IPS DF 19.7 (cell line): ENCODE measurements around the gene ABCC6.
"Not testable (repeated sequence)": the region's sequence is repeated elsewhere in the genome, so short reads cannot be mapped to it uniquely, and the experiment has no call there.

Source experiments
- DNase-seq: peaks from one replicate; pipeline ENCODE4 v3.0.0-alpha.2; 2013; ENCODE audit warnings: low read depth, low spot score

The ABCC6 gene

GRCh38 chr16:16222850-16223661, at the start of gene ABCC6:
TSS of gene ABCC6 (minus strand) at chr16:16223494. CDS start at chr16:16223434, 60 bp downstream.
- DNase-seq: not testable (repeated sequence)

- DNase-seq: not testable (repeated sequence)
Observed at GRCh38 chr16:16272573-16273221, 49.4 kb upstream of the ABCC6 start.

GRCh38 chr16:16271658-16272057, 48.4 kb upstream of the ABCC6 start:
- not testable (repeated sequence) for DNase-seq

DNA sequence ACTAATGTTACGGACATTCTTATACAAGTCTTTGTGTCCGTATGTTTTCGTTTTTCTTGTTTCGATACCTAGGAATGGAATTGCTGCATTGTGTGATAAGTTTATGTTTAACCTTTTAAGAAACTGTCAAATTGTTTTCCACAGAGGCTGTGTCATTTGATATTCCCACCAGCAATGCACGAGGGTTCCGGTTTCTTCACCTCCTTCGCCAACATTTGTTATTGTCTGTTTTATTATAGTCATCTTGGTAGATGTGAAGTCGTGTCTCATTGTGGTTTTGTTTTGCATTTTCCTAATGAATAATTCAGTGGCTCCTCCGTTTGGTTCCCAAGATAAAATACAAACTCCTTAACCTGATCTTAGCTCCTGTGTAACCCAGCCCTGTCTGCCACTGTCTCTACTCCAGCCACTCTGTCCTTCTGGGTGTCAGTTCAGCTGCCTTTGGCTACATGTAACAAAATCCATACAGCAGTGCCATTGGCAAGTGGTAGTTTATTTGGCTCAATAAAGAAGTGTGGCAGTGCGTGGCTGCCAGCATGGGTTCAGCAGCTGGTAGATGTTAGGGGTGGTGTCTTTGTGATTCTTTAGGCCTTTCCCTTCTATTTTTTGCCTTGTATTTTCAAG, 45.0 kb upstream of the ABCC6 start:
- DNase-seq: not testable (repeated sequence)

DNA sequence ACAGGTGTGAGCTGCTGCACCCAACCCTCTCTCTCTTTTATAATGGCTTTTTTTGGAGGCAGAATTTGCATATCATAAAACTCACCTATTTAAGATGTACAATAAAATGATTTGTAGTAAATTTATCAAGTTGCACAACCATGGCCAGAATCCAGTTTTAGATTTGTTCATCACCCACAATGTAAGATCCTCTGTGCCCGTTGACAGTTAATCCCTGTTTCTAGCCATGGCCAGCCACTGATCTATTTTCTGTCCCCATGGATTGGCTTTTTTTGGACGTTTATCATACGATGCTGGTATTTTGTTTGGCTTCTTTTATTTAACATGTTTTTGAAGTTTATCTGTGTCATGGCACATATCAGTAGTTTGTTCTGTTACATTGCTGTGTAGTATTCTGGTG, 44.4 kb upstream of the ABCC6 start:
- DNase-seq: not testable (repeated sequence)

DNA sequence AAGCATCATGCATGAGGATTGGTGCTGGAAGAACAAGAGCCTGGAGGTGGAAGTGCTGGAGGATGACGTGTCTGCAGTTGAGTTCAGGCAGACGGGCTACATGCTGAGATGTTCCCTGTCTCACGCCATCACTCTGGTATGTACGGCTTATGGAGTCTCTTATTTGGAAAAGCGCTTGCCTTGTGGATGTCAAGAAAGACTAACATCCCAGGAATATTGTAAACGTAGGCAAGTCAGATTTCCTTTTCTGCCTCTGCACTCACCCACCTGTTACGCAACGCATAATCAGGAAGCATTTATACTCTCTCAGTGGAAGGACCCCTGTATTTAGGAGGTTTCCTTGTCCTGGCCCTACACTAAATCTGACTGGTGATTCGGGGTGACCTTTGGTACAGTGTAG, 41.8 kb upstream of the ABCC6 start:
- DNase-seq: not testable (repeated sequence)

DNA sequence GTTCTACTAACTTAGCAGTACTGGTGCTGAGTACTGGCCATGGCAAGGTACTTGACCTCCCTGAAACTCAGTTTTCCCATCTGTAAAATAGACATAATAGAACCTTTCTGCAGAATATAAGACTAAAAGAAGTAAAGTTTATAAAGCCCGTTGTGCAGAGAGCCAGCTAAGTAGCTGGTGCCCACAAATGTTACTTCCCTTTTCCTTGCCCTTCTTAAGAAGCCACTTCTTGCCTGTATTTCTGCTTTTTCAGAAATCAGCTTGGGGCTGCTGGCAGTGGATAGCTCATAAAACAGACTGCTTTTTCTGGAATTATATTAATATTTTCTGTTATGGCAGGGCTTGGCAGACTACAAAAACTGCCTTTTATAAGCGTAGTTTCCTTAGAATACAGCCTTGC, 40.7 kb upstream of the ABCC6 start:
- DNase-seq: not testable (repeated sequence)

- DNase-seq: not testable (repeated sequence)
Observed at GRCh38 chr16:16262954-16263555, 39.8 kb upstream of the ABCC6 start.

- DNase-seq: not testable (repeated sequence)
Observed at GRCh38 chr16:16259971-16260370, 36.7 kb upstream of the ABCC6 start.

DNA sequence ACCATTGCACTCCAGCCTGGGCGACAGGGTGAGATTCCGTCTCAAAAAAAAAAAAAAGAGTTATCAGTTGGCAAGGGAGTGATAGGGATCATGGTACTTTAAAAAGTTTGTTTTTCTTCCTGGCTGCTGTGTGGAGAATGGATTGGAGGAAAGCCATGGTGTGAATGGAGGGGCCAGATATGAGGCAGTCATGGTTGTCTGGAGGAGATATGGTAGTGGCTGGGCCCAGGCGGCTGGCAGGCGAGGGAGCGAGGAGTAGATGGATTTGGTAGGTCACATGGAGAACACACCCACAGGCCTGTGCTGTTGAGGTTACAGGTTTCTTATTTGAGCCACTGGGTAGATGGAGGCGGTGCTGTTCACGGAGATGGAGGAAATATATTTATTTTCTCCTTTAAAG, 35.5 kb upstream of the ABCC6 start:
- not testable (repeated sequence) for DNase-seq

DNA sequence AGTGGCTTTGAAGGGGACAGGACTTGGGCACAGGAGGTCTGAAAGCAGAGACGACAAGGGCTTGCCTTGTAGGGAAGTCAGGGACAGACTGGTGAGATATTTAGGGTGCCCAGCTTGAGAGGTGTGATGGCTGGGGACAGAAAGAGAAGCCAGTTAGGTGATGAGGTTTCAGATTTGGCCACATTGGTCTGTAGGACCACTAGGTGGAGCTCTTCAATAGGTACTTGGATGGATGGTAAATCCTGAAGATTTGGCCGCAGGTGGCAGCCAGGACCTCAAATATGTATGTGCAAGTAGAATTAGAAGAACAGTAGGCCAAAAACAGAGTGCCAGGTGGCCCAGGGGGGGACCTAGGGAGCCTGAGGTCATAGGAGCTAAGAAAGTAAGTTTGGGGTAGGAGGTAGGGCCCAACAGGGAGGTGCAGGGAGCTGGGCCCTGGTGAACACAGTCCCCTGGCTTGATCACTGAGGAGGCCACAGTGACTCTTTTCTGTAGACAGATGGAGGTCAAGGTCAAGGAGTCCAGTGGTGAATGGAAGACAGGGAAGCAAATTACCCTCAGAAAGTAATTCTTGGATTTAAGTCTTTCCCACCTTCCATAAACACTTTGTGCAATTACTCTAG, 34.1 kb upstream of the ABCC6 start:
- DNase-seq: not testable (repeated sequence)

DNA sequence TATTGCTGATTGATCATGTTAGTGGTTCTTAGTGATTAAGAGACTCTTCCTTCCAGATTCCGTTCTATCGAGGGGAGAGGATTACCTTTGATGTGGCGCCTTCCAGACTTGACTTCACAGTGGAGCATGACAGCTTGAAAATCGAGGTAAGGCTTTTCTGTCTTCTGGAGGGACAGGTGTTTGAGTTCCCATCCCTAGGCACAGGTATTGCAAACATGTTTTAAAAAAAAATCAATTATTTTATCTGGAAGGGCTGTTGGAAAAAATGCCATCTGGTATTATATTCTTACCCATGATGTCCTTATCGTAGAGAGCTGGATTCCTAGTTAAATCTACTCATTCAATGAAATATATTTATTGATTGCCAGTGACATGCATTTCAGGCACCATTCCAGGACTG, 29.1 kb upstream of the ABCC6 start:
- not testable (repeated sequence) for DNase-seq

GRCh38 chr16:16249621-16250330, 26.5 kb upstream of the ABCC6 start:
- DNase-seq: not testable (repeated sequence)

GRCh38 chr16:16247439-16247838, 24.1 kb upstream of the ABCC6 start:
- not testable (repeated sequence) for DNase-seq

GRCh38 chr16:16246578-16247262, 23.4 kb upstream of the ABCC6 start:
- not testable (repeated sequence) for DNase-seq

- DNase-seq: not testable (repeated sequence)
Observed at GRCh38 chr16:16243886-16244285, 20.6 kb upstream of the ABCC6 start.

- DNase-seq: not testable (repeated sequence)
Observed at GRCh38 chr16:16240667-16241066, 17.4 kb upstream of the ABCC6 start.

DNA sequence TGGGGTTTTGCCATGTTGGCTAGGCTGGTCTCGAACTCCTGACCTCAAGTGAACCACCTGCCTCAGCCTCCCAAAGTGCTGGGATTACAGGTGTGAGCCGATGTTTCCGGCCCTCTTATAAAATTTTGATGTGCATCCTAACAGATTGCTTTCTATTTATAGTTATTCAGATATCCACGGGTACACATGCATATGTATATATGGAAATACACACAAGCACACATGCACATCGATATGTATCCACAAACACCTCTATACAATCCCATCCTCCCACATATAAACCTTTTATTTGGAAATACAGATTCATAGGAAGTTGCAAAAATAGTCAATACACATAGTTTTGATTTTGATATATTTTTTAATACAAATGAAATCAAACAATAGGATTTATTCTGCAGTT, 14.4 kb upstream of the ABCC6 start:
- DNase-seq: not testable (repeated sequence)

DNA sequence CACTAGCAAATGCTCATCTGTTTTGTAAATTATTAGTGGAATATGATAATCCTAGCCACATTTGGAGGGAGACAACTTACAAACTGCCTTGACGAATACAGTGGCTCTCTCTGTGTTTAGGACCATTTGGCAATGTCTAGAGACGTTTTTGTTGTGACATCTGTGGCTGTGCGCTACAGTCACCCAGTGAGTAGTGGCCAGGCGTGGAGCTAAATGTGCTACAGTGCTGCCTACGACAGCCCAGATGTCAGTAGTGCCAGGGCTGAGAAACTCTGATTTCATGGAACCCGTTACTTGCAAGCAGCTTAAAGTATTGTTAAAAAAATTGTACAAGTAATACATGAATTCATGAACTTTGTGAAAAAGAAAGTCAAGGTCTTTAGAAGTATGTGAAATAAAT, 13.8 kb upstream of the ABCC6 start:
- DNase-seq: not testable (repeated sequence)

DNA sequence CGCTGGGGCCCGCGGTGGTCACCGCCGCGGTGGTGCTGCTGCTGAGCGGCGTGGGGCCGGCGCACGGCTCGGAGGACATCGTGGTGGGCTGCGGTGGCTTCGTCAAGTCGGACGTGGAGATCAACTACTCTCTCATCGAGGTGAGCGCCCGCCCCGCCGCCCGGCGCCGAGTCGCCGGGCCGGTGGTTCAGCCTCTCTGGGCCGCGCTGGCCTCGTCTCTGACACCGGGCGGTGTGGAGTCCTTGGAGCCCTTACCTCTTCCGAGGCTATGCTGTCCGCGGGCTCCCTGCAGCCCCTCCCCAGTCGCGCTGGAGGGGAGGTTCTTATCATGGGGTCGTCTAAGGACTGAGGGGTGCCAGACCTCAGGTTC, 9.4 kb upstream of the ABCC6 start:
- not testable (repeated sequence) for DNase-seq
